Astrocyte of the spinal cord (primary cell): ENCODE data around the gene NAIP.
"Not testable (repeated sequence)": the region's sequence is repeated elsewhere in the genome, so short reads cannot be mapped to it uniquely, and the experiment has no call there.

Source experiments
- DNase-seq: peaks from one replicate; pipeline ENCODE4 v3.0.0; 2011; ENCODE audit warnings: low read depth, low spot score
- H3K4me3 ChIP-seq: 2 replicates; pipeline ENCODE4 v1.5.1; 2011; ENCODE audit warnings: low read depth, mild to moderate bottlenecking, low read length, moderate library complexity
- CTCF ChIP-seq: IDR thresholded peaks from 2 replicates; pipeline ENCODE4 v1.5.1; 2012; ENCODE audit warnings: low read depth, mild to moderate bottlenecking, low read length, inconsistent platforms
- in situ Hi-C: cut with HindIII; loops from 2 replicates; pipeline ENCODE4 v1.10.0; 2017; ENCODE audit warnings: low sequenced_read_pairs

The NAIP gene

GRCh38 chr5:71013575-71013974 lies 11.6 kb downstream of the NAIP start:
- in situ Hi-C loops, result no loop called here
- TF ChIP-seq CTCF, result no peak
- DNase-seq, result no peak
- H3K4me3 ChIP-seq, result no peak overlapping the region

GRCh38 chr5:71011194-71011792 lies 13.8 kb downstream of the NAIP start:
- TF ChIP-seq CTCF, result no peak
- in situ Hi-C loops, result no loop called here
- no peak for DNase-seq
- no peak overlapping the region for H3K4me3 ChIP-seq

GRCh38 chr5:71006983-71007382 lies 18.2 kb downstream of the NAIP start:
- DNase-seq, in situ Hi-C loops, H3K4me3 ChIP-seq: not testable (repeated sequence)

- DNase-seq, in situ Hi-C loops, H3K4me3 ChIP-seq: not testable (repeated sequence)
Observed at GRCh38 chr5:70984882-70985281, 40.3 kb downstream of the NAIP start.

GRCh38 chr5:70967220-70967619 lies 57.9 kb downstream of the NAIP start:
- H3K4me3 ChIP-seq, DNase-seq, in situ Hi-C loops: not testable (repeated sequence)

GRCh38 chr5:70964531-70964930 lies 60.6 kb downstream of the NAIP start:
- H3K4me3 ChIP-seq, DNase-seq, in situ Hi-C loops: not testable (repeated sequence)

- DNase-seq, H3K4me3 ChIP-seq, in situ Hi-C loops: not testable (repeated sequence)
Observed at GRCh38 chr5:70953068-70953467, 72.1 kb downstream of the NAIP start.

GRCh38 chr5:70932560-70932959 lies 92.6 kb downstream of the NAIP start:
- in situ Hi-C loops, result not testable (repeated sequence)

GRCh38 chr5:70931709-70932368 lies 93.3 kb downstream of the NAIP start:
- DNase-seq, H3K4me3 ChIP-seq, in situ Hi-C loops: not testable (repeated sequence)

More at GRCh38 chr5:70932560-70932959, 92.6 kb downstream of the NAIP start:
- DNase-seq, H3K4me3 ChIP-seq: not testable (repeated sequence)

- in situ Hi-C loops, DNase-seq, H3K4me3 ChIP-seq: not testable (repeated sequence)
Observed at GRCh38 chr5:70925211-70925562, 100.0 kb downstream of the NAIP start.
